Activated T-cell treated with anti-CD3 and anti-CD28 coated beads for 24 hours (primary cell): ENCODE measurements around the gene ANKRD55.
"Not testable (repeated sequence)": the region's sequence is repeated elsewhere in the genome, so short reads cannot be mapped to it uniquely, and the experiment has no call there.

Source experiments
- DNase-seq: peaks from one replicate; pipeline ENCODE4 v3.0.0-alpha.2; 2020; ENCODE audit warnings: low read depth

ANKRD55 gene

DNA sequence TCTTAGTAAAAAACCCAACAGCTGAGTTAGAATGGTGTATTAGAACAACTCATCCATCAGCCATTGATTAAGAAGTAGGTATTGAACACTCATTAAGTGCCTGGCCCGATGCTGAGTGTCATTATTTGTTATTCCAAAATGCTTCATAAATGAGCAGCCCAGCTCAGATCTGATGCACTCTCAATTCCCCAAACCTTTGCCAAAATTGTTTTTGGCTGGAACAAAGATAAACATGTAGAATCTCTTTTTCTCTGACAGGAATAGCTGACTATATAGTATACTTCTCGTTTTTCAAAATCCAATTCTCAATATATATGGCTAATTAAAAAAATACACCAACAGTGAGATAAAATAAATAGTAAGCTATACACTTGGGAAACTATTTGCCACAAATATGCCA is 20.0 kb upstream of the ANKRD55 start:
- DNase-seq: no peak

DNA sequence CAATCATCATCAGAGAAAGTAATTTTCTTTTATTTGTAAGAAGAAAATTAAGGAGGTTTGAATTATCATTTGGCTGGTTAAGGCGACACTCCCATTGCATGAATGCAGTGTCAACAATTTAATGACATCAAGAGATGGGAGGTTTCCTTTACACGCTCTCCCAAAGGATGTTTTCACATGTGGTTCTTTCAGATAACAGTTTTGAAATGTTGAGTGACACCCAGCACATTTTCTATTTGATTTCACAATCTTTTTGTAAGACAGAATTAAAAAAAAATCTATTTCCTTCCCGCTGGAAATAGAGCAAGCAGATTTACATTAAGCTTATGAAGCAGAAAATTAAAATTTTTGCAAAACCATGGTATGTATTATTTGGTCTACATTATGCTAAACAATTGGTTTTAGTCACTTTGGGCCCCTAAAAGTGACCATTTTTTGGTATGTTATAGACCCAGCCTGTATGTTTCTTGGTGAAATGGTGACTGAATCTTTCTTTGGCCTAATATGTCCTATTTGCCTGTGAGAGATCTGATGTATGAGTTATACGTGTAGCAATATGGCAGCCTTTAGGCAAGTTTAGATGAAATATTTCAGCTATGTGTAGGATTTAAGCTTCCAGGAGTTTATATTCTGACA is 18.9 kb upstream of the ANKRD55 start:
- no peak for DNase-seq

DNA sequence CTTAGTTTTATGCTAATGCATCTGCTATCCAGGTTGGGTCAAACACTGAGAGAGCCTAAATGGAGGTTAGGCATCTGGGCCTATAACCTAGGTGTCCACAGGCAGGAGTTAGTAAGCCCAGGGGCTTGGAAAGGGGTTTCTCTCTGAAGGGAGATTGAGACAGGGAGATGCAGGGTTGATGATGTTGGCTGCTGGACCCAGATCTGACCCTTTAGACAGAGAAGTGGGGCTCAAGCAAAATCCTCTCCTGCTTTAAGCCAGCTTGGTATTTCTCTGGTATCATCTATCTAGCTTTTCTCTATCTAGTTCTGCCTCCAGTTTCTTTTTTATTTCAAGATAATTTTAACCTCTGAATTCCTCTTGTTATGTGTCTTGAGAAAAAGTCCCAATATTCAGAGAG is 18.3 kb upstream of the ANKRD55 start:
- no peak for DNase-seq

DNA sequence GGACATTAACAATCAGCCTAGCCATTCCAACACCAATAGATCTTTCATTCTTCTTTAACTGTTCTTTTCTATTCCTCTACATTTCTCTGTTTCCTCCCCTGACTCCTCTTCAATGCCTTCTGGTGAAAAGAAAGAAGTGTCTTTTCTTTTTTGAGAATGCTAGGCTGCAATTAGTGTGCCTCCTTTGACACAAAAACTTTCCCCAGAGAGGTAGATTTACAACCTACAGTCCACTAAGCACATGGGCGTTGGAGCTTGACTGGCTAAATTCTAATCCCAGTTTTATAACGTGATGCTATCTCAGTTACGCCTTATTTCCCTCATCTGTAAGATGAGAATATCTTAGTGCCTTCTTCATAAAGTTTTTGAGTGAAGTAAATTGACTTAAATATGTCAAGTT is 16.9 kb upstream of the ANKRD55 start:
- no peak for DNase-seq

DNA sequence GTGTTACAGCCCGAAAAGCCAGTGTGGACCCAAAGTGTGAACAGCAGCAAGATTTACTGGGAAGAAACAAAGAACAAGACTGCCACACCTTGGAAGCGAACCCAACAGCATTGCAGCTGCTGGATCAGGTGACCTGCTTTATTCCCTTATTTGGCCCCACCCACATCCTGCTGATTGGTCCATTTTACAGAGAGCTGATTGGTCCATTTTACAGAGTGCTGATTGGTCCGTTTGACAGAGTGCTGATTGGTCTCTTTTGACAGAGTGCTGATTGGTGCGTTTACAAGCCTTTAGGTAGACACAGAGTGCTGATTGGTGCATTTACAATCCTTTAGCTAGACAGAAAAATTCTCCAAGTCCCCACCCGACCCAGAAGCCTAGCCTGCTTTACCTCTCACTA is 16.0 kb upstream of the ANKRD55 start:
- DNase-seq: not testable (repeated sequence)

DNA sequence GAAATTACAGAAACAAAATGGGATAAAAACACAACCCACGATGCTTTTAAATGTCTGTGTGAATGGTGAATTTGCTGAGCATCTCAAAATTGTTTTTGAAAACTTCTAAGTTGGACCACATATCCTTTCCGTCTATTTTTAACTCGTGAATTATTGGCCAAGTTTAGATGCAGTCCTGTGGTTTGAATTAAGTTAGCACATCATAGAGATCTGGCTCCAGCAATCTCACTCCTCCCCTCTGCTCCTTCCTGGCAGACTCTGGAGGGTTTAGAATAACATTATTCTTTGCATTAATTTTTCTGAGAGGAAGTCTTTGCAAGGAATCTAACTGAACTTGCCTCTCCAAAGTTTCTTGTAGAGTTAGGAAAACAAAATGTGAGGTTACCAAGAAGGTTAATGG is 14.5 kb upstream of the ANKRD55 start:
- no peak for DNase-seq

DNA sequence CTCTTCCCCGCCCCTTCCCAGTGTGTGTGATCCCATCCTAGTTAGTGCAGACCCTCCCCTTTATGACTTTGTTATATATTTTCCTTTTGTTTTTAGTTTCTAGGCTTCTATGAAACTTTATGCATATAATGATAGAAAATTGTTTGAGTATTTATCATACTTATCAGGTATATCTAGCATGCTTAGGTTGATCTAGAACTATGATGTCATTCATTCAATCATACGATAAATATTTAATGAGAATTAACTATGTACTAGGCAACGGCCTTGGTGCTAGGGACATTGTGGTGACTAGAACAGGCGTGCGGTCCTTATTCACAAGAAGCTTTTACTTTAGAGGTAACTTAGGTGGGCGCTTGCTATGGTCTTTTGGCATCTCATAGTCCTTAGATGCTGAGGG is 13.6 kb upstream of the ANKRD55 start:
- DNase-seq: no peak

DNA sequence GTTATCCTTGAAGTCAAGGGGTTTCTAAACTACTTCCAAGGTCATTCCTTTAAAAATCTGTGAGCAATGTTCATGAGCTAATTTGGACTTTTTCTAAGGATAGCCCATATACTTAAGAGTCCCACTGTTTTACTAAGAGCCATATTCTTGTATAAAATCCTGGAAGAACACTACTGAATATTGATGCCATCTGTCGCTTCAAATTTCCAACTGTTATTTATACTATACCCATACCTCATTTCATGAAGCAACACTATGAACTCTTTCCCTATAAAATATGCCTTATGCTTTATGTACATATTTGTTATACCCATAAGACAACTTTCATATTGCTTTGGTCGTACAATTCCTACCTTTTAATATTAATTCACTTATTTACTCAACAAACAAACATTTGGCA is 12.4 kb upstream of the ANKRD55 start:
- no peak for DNase-seq

DNA sequence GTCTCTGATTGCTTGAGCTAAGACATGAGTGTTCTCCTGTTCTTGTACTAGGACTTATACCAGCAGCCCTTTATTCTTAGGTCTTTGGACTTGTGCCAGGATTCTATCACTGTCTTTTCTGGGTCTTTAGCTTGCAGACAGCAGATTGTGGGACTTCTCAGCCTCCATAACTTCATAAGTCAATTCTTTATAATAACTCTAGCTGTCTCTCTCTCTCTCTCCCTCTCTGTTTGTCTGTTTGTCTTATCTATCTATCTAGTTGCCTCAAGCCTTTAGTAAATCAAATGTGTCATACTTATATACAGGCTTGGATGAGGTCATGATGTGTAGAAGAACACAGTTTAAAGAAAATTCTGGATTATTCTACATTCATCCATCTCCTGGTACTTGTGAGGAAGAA is 11.5 kb upstream of the ANKRD55 start:
- no peak for DNase-seq

DNA sequence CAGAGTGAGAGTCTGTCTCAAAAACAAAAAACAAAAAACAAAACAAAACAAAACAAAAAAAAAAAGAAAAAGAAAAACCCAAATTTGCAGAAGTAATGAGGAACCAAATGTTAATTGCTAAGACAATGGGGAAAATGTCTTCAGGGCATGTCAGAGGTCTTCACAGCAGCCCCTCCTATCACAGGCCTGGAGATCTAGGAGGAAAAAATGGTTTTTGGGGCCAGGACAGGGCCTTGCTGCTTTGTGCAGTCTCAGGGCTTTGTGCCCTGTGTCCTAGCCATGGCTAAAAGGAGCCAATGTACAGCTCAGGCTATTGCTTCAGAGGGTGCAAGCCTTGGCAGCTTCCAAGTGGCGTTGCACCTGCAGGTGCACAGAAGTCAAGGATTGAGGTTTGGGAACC is 9.1 kb upstream of the ANKRD55 start:
- not testable (repeated sequence) for DNase-seq

DNA sequence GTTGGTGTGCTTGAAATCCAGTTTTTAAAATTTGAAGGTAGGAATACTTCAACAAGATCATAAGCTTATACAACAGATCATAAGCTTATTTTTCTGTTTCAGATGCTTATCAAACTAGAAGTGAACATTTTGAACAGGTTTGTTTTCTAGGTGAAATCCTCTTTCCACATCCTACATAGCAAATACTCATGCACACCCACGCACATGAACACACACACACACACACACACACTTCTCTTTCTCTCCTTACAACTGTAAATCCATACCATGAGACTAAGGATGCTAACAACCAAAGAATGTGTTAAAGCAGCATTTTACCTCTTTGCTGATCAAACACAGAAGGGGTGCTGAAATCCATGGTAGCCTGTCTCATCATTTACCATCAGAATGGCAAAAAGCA is 592 bp downstream of the ANKRD55 start:
- no peak for DNase-seq

DNA sequence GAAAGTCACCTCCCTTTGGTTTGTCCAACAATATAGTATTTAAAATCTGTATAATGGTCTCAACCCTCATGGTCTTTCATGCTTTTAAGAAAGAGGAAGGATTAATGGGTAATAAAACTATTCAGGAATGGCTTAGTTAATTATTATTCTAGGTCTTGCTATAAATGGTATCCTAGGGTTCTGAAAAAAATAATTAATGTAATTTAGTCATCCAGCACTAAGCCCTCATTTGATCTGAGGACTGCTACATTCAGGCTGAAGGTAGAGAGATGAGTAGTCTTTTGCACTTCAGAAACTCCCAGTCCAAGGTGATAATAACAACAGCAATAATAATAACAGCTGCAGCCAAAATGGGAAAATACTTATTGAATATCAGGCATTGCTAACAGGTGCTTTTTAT is 2.6 kb downstream of the ANKRD55 start:
- no peak for DNase-seq

DNA sequence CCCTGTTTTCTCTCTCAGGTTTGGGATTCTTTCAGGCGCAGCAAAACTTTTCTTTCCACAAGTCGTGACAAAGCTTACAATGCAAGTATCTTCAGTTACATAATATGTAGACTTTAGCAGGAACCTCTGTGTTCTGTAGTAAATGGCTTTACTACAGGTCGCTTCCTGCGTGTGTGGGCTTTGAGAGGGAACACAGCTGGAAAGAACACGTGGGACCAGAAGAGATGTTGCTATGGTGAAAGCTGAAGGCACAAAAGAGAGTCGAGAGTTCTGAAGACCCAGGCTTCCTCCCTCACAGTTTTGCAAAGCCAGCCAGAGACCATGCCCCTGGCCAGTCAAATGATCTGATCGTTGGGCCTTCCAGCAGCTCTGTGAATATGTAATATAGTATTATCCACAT is 4.0 kb downstream of the ANKRD55 start:
- no peak for DNase-seq

DNA sequence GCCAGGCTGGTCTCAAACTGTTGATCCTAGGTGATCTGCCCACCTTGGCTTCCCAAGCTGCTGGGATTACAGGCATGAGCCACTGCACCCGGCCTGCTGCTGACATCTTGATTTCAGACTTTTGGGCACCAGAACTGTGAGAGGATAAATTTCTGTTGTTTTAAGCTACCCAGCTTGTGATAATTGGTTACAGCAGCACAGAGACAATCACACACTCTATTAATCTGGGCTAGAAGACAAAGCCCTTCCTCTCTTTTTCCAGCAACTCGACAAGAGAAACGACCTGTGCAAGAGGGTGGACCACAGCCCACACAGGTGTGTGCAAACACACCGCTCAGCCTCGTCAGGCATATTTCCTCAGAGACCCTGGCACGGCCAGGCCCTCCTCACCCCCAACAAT is 4.5 kb downstream of the ANKRD55 start:
- no peak for DNase-seq

DNA sequence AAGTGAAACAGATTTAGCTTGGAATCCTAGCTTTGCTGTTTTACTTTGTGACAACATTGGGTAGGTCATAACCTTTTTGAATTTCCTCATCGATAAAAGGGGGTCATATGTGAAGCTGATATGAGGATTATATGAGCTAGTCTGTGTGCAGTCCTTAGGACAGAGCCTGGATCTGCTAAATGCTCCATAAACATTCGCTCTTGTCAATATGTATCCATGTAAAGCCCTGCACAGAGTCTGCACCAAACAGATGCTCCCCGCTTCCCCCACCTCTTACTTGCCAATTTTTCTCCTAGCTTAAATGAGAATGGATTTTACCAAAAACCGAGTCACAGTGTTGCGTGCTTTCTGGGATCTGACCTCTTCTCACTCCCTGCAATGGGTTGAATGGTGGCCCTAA is 5.4 kb downstream of the ANKRD55 start:
- no peak for DNase-seq

DNA sequence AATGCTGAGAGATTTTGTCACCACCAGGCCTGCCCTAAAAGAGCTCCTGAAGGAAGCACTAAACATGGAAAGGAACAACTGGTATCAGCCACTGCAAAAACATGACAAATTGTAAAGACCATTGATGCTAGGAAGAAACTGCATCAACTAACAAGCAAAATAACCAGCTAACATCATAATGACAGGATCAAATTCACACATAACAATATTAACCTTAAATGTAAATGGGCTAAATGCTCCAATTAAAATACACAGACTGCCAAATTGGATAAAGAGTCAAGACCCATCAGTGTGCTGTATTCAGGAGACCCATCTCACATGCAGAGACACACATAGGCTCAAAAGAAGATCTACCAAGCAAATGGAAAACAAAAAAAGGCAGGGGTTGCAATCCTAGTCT is 9.8 kb downstream of the ANKRD55 start:
- DNase-seq: not testable (repeated sequence)

DNA sequence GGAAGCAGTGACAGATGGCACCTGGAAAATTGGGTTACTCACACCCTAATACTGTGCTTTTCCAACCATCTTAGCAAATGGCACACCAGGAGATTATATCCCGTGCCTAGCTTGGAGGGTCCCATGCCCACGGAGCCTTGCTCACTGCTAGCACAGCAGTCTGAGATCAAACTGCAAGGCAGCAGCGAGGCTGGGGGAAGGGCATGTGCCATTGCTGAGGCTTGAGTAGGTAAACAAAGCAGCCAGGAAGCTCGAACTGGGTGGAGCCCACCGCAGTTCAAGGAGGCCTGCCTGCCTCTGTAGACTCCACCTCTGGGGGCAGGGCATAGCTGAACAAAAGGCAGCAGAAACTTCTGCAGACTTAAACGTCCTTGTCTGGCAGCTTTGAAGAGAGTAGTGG is 11.5 kb downstream of the ANKRD55 start:
- not testable (repeated sequence) for DNase-seq

DNA sequence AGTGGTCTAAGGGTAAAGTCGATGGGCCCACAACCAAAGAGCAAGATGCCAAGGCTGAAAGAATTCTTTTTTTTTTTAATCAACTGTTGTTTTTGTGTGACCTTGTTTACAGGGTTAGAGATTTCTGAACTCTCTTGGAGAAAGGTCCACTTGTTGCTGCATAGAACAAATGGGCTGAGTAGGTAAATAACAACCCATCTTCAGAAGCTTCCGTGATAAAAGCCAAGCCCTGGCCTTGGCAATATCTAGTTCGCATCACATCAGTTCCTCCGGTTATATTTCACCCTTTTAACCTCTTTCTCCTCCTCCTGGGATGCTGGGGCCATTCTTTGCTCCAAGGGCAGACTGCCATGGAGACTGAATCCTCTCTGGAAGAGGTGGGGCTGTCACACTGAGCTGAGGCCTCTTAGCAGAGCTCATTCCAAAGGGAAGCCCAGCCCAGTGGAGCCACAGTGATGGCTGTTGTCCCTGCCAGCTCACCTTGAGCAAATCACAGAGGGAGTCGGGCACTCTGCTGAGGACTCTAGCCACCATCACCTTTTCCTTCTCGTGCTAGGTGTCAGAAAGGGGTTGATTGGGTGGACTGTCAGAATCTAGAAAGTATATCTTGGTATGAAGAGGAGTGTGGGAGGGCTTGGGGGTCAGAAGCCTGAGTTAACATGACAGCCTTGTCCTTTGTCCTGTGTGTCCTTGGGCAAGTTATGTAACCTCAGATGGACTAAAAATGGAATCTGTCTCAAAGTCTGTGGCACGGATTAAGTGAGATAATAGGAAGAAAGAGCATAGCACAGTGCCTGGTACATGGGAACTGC is 17.9 kb downstream of the ANKRD55 start:
- DNase-seq: no peak

DNA sequence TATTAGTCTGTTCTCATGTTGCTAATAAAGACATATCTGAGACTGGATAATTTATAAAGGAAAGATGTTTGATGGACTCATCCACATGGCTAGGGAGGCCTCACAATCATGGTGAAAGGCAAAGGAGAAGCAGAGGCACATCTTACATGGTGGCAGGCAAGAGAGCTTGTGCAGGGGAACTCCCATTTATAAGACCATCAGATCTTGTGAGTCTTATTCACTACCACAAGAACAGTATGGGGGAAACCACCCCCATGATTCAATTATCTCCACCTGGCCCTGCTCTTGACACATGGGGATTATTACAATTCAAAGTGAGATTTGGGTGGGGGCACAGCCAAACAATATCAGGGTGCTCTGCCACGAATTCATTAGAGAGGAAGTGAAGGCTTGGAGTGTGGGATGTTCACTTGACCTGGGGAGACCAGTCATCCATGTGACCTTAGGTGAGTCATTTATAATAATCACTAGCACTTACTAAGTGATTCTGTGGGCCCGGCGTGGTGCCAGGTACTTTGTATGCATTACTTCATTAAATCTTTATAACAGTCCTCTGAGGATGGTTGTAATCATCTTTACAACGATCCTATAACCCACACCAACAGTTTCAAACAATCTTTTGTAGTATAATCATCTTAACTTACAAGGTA is 19.1 kb downstream of the ANKRD55 start:
- DNase-seq: not testable (repeated sequence)

DNA sequence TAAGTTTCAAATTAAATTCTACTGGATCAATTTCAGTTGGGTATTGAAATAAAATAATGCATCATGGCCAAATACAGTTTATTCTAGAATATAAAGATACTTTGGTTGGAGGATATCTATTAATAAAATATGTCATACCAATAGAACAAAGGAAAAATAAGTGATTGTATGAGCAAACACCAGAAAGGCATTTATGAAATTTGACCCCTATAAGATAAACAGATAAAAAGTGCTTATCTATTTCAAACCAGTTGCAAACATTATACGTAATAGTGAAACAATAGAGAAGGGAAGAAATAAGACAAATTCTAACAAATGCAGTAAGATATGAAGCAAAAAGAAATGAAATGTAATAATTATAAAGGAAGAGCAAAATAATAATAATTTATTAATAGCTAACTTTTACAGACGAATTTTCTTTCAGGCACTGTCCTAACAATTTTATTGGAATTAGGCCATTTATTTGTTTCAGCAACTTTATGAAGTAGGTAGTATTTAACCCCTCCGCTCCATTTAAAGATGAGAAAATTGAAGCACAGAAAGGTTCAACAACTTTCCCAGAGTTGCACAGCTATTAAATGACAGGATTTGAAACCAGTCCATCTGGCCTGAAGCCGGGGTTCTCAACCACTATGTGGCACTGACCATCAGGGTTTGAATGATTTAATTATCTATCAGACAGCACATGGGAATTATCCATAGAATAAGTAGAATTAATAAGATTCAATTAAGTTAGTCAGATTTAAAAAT is 20.8 kb downstream of the ANKRD55 start:
- DNase-seq: no peak

DNA sequence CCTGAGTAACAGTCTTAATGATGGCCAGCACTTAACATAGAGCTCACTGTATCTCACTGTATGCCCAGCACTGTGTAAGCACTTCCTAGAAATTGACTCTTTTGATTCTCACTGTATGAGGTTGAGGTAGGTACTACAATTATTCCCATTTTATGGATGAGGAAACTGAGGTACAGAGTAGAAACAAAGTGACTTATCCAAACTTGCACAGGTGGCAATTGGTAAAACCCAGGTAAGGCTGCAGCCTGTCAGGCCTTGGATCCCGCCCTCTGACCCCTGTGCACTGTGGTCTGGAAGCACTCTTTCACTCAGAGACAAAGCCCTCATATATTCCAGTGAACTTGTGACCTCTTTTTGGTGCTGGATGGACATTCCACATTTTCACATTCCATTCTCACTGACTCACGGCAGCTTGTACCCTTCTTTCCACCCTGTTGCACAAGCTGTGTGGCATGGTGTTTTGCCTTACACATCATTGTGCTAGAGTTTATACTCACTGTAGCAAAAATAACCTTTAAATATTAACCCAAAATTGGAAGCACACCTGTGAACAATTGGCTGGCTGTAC is 21.7 kb downstream of the ANKRD55 start:
- DNase-seq: no peak

DNA sequence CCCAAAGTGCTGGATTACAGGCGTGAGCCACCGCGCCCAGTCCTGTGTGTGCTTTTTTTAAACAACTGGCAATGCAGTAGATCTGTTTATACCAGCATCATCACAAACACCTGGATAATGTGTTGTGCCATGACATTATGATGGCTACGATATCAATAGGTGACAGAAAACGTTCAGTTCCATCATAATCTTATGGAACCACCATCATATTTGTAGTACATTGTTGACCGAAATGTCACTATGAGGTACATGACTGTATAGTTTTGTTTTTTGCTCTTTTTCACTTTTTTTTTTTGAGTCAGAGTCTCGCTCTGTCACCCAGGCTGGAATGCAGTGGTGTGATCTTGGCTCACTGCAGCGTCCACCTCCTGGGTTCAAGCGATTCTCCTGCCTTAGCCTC is 24.4 kb downstream of the ANKRD55 start:
- DNase-seq: no peak
